OCI-LY7 (cell line): Measurements from ENCODE around the gene CD207.
"Not testable (repeated sequence)": the region's sequence is repeated elsewhere in the genome, so short reads cannot be mapped to it uniquely, and the experiment has no call there.

ENCODE experiments used
- CTCF ChIP-seq: fragments of 200-600 bp; sonication (generic); conservative IDR thresholded peaks from 2 replicates; pipeline ENCODE4 v1.5.1; 2014; ENCODE audit warnings: mild to moderate bottlenecking, antibody characterized with exemption, low read length, moderate library complexity, mixed read lengths
- EZH2phosphoT487 ChIP-seq: fragments of 200-600 bp; sonication (generic); IDR thresholded peaks from 2 replicates; pipeline ENCODE4 v1.6.1; 2018; ENCODE audit warnings: low read depth, borderline replicate concordance, mild to moderate bottlenecking, mixed run types, antibody characterized with exemption, low read length, moderate library complexity, mixed read lengths

DNA sequence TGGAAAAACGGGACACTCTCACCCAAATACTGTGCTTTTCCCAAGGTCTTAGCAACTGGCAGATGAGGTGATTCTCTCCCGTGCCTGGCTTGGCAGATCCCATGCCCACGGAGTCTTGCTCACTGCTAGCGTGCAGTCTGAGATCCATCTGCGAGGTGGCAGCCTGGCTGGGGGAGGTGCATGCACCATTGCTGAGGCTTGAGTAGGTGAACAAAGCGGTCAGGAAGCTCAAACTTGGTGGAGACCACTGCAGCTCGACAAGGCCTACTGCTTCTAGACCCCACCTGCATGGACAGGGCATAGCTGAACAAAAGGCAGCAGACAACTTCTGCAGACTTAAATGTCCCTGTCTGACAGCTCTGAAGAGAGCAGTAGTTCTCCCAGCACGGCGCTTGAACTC is 40.5 kb upstream of the CD207 start:
- TF ChIP-seq CTCF, EZH2phosphoT487: not testable (repeated sequence)
